Chondrocyte (in vitro differentiated cells): ENCODE results near the gene ARHGAP11A. TPM values are rescaled to one million over a fixed set of nuclear protein-coding genes. Genes with fewer than 3 reads are reported as not detected.
"Not testable (repeated sequence)": the region's sequence is repeated elsewhere in the genome, so short reads cannot be mapped to it uniquely, and the experiment has no call there.

Experiments used
- DNase-seq: peaks from one replicate; pipeline ENCODE4 v3.0.0; 2021; ENCODE audit warnings: mixed read lengths, low spot score
- H3K27ac Mint-ChIP-seq: one replicate; pipeline ENCODE4 v1.8.0; 2021; ENCODE audit warnings: mild to moderate bottlenecking, moderate library complexity, mixed read lengths; ENCODE audit not compliant: unreplicated experiment
- H3K27me3 Mint-ChIP-seq: 2 replicates; pipeline ENCODE4 v1.8.0; 2021; ENCODE audit warnings: low read depth, mixed read lengths
- H3K36me3 Mint-ChIP-seq: 2 replicates; pipeline ENCODE4 v1.8.0; 2021; ENCODE audit warnings: low read depth, mixed read lengths
- H3K4me1 Mint-ChIP-seq: 2 replicates; pipeline ENCODE4 v1.8.0; 2021; ENCODE audit warnings: low read depth, mild to moderate bottlenecking, mixed read lengths
- H3K4me3 Mint-ChIP-seq: one replicate; pipeline ENCODE4 v1.8.0; 2021; ENCODE audit warnings: mild to moderate bottlenecking, moderate library complexity, mixed read lengths; ENCODE audit not compliant: unreplicated experiment
- H3K9me3 Mint-ChIP-seq: 2 replicates; pipeline ENCODE4 v1.8.0; 2021; ENCODE audit warnings: low read depth, mixed read lengths
- long read RNA-seq: library from polyadenylated mRNA; stranded (forward); transcript quantifications from one replicate; pipeline ENCODE4 v2.0.0, GENCODE V29; 2021
- total RNA-seq: library from RNA; stranded (reverse); gene quantifications from 3 replicates; pipeline ENCODE4 v1.2.1, GENCODE V29; 2021
- TF ChIP-seq, protein P1 (sequence below): fragments of 200-600 bp; sonication (generic); IDR thresholded peaks from 2 replicates; pipeline ENCODE4 v1.5.0; 2021; ENCODE audit warnings: antibody characterized with exemption, mild to moderate bottlenecking, moderate library complexity

The ARHGAP11A gene, protein sequence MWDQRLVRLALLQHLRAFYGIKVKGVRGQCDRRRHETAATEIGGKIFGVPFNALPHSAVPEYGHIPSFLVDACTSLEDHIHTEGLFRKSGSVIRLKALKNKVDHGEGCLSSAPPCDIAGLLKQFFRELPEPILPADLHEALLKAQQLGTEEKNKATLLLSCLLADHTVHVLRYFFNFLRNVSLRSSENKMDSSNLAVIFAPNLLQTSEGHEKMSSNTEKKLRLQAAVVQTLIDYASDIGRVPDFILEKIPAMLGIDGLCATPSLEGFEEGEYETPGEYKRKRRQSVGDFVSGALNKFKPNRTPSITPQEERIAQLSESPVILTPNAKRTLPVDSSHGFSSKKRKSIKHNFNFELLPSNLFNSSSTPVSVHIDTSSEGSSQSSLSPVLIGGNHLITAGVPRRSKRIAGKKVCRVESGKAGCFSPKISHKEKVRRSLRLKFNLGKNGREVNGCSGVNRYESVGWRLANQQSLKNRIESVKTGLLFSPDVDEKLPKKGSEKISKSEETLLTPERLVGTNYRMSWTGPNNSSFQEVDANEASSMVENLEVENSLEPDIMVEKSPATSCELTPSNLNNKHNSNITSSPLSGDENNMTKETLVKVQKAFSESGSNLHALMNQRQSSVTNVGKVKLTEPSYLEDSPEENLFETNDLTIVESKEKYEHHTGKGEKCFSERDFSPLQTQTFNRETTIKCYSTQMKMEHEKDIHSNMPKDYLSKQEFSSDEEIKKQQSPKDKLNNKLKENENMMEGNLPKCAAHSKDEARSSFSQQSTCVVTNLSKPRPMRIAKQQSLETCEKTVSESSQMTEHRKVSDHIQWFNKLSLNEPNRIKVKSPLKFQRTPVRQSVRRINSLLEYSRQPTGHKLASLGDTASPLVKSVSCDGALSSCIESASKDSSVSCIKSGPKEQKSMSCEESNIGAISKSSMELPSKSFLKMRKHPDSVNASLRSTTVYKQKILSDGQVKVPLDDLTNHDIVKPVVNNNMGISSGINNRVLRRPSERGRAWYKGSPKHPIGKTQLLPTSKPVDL
- total RNA-seq, result 14.5 to 16.3 TPM (median 14.7 TPM) in 3 replicates
- long read RNA-seq, full-length matches to known transcripts, result 16 of 27 reads
- long read RNA-seq, partial matches to known transcripts, result 1 of 27 reads
- long read RNA-seq, other reads (novel, unspliced or antisense), result 10 of 27 reads

DNA sequence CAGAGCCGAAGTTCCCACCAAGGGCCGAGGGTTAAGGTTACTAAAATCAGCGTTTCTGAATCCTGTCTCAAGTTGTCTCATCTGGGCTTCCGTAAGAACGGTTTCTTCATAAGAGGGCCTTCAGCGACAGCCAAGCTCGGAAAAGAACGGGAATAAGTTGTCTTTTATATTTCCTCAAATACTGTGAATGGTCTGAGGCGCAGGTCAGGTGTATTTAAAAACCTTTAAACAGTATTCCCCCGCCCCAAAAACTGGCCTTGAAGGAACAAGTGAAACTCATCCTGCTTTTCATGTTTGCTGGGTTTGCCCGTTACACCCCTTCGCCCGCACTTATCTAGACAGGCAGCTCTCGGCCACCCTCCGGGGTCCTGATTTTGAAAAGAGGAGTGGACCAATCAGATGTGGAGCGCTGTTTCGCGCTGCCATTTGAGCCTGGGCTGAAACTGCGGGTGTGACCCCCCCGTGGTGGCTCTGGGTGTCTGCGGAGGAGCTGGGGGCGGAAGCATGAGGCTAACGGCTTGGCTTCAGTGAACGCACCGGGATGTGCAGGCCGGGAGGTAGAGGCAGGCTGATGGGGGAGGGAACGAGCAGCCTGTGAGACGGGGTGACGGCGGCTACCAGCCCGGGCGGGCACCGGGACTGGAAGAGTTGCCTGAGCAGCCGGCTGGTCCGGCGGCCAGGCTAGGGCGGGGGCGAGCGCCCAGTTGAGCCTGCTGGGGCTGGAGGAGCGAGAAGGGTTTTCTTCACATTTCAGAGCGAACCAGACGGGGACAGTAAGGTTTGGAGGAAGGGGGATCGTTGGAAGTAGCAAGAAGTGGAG lies at the start of gene ARHGAP11A:
ARHGAP11A (plus strand) TSS at position 454 of the 820 bp plus-strand sequence. CDS start 708 bp downstream, outside the sequence.
- not testable (repeated sequence) for H3K9me3 Mint-ChIP-seq, H3K36me3 Mint-ChIP-seq, H3K27me3 Mint-ChIP-seq, DNase-seq
- Mint-ChIP-seq H3K27ac (peak within 1 kb of the TSS; percentile 98), H3K4me3 (peak within 1 kb of the TSS; percentile 99), H3K4me1 (peaks cover 22% of the 10 kb centered on the region)

DNA sequence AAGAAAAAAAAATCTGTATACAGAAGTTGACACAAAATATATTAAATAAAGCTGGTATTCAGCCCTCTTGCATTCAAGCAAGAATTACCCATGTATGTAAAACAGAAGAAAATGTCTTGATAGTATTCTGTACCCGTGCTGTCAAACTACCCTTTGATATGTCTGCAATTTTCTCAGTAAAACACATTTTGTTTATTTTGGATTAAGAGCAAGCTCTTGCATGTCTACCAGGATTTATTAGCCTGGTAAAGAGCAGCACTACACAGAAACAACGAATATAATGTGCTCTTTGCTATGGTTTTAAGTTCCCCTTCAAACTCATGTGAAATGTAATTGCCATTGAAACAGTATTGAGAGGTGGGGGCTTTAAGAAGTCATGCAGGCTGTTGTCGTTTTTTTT lies 46.3 kb upstream of the ARHGAP11A start:
- not testable (repeated sequence) for H3K9me3 Mint-ChIP-seq, H3K36me3 Mint-ChIP-seq, H3K4me3 Mint-ChIP-seq, H3K4me1 Mint-ChIP-seq, DNase-seq, H3K27ac Mint-ChIP-seq, H3K27me3 Mint-ChIP-seq

DNA sequence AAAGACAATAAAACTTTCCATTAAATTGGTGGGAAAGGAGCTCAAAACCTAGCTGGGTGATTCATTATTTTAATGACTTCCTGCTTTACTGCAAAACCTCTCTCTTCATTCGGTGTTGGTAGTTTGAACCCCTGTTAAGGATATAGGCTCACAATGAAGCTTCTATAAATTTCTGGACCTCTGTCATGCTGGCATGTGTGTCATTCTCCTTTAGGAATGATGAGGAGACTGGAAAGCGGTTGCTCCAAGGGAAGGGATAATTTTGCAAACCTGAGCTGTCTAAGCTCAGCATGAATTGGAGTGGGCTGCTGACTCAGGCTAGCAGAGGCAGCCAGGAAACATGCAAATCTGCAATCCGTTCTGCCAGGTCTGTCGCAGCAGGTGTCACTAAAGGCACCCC lies 36.8 kb upstream of the ARHGAP11A start:
- H3K27me3 Mint-ChIP-seq, H3K36me3 Mint-ChIP-seq, DNase-seq, H3K4me1 Mint-ChIP-seq, H3K9me3 Mint-ChIP-seq, H3K4me3 Mint-ChIP-seq, H3K27ac Mint-ChIP-seq: not testable (repeated sequence)

DNA sequence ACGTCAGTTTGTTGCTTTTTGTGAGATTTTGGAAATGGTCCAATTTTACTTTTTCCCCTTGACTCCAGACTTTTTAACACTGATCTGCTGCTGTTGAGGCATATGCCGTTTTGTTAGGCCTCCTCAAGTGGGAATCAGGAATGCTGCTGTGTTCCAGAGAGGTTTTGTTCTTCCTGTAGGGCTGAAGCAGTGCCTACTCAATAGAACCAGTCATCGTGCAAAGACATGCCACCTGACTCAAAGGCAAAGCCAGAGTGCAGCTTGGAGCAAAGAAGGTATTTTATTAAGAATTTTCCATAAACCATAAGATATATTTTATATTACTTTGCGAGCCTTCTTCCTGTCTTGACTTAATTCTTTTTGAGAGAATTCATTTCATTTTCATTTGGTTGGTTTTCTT lies 29.5 kb upstream of the ARHGAP11A start:
- not testable (repeated sequence) for H3K27ac Mint-ChIP-seq, H3K36me3 Mint-ChIP-seq, DNase-seq, H3K4me1 Mint-ChIP-seq, H3K27me3 Mint-ChIP-seq, H3K4me3 Mint-ChIP-seq, H3K9me3 Mint-ChIP-seq

DNA sequence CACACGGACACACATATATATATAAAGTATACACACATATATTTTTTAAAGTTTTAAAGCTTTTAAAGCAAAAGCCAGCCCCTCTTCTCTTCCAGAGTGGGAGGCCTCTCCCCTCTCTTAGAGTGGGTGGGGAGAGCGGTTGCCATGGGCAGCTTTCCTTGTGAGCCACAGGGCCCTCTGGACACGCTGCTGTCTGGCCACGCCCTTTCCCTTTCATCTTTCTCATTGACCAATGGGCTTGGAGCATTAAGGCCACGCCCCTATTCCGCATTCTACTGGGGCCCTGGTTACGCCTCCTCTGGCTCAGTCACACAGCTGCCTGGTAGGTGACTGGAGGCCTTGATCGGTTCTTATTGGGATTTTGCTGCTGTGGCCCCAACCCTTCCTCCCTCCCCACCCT lies 22.2 kb upstream of the ARHGAP11A start, which contains the start of gene GOLGA8N:
GOLGA8N (plus strand) TSS at position 306 of the 400 bp plus-strand sequence.
- H3K27ac Mint-ChIP-seq, H3K4me1 Mint-ChIP-seq, H3K4me3 Mint-ChIP-seq, H3K9me3 Mint-ChIP-seq, DNase-seq, H3K36me3 Mint-ChIP-seq, H3K27me3 Mint-ChIP-seq: not testable (repeated sequence)

DNA sequence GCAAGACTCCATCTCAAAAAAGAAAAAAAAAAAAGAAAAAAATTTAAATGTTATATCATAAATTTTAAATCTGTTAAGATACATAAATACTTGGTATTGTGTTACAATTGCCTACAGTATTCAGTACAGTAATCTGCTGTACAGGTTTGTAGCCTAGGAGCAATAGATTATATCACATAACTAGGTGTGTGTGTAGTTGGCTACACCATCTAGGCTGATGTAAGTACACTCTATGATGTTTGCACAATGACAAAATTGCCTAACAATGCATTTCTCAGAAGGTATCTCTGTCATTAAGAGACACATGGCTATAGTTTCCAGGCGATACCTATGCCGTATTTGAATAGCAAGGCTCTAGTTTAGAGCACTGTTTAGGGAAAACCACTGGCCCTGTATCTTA lies 5.8 kb upstream of the ARHGAP11A start:
- not testable (repeated sequence) for H3K36me3 Mint-ChIP-seq, DNase-seq, H3K9me3 Mint-ChIP-seq, H3K27ac Mint-ChIP-seq, H3K27me3 Mint-ChIP-seq, H3K4me1 Mint-ChIP-seq, H3K4me3 Mint-ChIP-seq

DNA sequence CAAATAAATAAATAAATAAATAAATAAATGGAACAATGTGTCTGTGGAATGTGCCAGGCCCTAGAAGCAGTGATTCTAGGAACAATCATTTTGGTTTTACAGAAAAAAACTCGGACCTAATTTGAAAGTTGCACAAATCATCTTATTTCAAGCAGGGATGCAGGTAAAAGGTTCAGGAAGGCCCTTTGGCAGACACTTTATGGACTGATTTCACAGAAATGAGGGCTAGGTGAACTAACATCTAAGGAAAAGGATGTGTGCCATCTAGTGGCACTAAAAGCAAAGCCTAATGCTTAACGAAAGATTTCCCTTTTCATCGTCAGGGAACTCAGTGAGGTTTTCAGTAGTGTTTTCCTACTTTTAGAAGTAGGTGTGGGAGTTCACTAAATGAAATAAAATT lies 4.6 kb upstream of the ARHGAP11A start:
- TF ChIP-seq, protein P1, sequence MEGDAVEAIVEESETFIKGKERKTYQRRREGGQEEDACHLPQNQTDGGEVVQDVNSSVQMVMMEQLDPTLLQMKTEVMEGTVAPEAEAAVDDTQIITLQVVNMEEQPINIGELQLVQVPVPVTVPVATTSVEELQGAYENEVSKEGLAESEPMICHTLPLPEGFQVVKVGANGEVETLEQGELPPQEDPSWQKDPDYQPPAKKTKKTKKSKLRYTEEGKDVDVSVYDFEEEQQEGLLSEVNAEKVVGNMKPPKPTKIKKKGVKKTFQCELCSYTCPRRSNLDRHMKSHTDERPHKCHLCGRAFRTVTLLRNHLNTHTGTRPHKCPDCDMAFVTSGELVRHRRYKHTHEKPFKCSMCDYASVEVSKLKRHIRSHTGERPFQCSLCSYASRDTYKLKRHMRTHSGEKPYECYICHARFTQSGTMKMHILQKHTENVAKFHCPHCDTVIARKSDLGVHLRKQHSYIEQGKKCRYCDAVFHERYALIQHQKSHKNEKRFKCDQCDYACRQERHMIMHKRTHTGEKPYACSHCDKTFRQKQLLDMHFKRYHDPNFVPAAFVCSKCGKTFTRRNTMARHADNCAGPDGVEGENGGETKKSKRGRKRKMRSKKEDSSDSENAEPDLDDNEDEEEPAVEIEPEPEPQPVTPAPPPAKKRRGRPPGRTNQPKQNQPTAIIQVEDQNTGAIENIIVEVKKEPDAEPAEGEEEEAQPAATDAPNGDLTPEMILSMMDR, result peak; percentile 75
- H3K27ac Mint-ChIP-seq, result peak overlapping the region; percentile 22
- H3K4me1 Mint-ChIP-seq, H3K4me3 Mint-ChIP-seq, H3K36me3 Mint-ChIP-seq, H3K27me3 Mint-ChIP-seq, DNase-seq, H3K9me3 Mint-ChIP-seq: not testable (repeated sequence)

DNA sequence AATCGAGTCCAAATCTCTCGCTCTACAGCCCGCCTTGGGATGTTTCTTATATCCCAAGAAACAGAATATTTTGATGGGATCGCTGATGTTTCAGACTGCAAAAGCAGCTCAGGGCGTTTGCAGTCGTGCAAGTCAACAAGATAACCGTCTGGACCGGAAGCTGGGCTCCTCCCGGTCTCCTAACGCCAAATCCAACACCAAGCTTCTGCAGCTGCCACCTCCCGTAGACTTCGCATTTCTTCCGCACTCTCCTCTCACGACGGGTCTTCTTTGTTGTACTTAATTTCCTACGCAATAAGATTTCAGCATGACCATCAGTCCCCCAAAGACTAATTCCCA lies 623 bp upstream of the ARHGAP11A start:
- H3K27me3 Mint-ChIP-seq, result not testable (repeated sequence)

DNA sequence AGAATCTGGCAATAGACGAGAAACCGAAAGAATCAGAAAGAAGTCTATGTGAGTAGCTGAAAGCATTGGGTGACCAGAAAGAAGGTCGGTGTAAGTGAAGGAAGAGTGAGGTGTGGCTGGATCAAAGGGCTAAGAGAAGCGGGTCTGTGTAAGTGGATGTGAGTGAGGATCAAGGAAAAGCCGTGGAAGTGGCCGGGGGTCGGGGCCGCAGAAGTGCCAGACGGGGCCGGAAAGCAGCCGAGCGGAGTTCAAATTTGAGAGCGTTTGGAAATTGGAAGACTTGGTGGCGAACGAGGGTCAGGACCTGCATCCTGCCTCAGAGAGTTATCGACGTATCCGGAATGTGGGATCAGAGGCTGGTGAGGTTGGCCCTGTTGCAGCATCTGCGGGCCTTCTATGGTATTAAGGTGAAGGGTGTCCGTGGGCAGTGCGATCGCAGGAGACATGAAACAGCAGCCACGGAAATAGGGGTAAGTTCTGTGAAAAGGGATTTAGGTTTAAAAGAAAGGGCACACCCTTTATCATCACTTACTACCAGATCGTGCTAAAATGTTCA lies 645 bp downstream of the ARHGAP11A start:
- Mint-ChIP-seq H3K27ac (peak overlapping the region; percentile 98), H3K4me3 (peak overlapping the region; percentile 99), H3K4me1 (peaks cover 22% of the 10 kb centered on the region)
- H3K9me3 Mint-ChIP-seq, DNase-seq, H3K27me3 Mint-ChIP-seq, H3K36me3 Mint-ChIP-seq: not testable (repeated sequence)

More for the DNA sequence above, 623 bp upstream of the ARHGAP11A start:
- peak overlapping the region; percentile 99 for H3K4me3 Mint-ChIP-seq
- peak overlapping the region; percentile 98 for H3K27ac Mint-ChIP-seq
- not testable (repeated sequence) for DNase-seq, H3K9me3 Mint-ChIP-seq, H3K36me3 Mint-ChIP-seq
- peaks cover 22% of the 10 kb centered on the region for H3K4me1 Mint-ChIP-seq
